OCI-LY7 (cell line): ENCODE measurements around the gene CWC27. TPM values are rescaled to one million over a fixed set of nuclear protein-coding genes. Genes with fewer than 3 reads are reported as not detected.

Source experiments
- BruUV-seq: library from RNA; stranded (reverse); fragments of 400-500 nt; replicated peaks from 2 replicates; lab custom pipeline; 2021; lab: Mats Ljungman, UMichigan
- CTCF ChIA-PET: fragments of 300-600 bp; sonication (Branson Sonifier 250); formaldehyde crosslinking; loops from one replicate; lab custom pipeline; 2022; ENCODE audit warnings: antibody characterized with exemption; ENCODE audit not compliant: unreplicated experiment; lab: Charles Lee
- POLR2A ChIA-PET: fragments of 300-600 bp; sonication (Branson Sonifier 250); formaldehyde crosslinking; loops from one replicate; lab custom pipeline; 2022; ENCODE audit warnings: antibody characterized with exemption; lab: Charles Lee
- DNase-seq: peaks from one replicate; pipeline ENCODE4 v3.0.0-alpha.2; 2015; ENCODE audit warnings: low spot score
- H2AFZ ChIP-seq: fragments of 200-600 bp; sonication (generic), shearing (Covaris generic); 2 replicates; pipeline ENCODE4 v1.6.1; 2014; ENCODE audit warnings: mild to moderate bottlenecking, antibody characterized with exemption, low read length, moderate library complexity
- H3K27ac ChIP-seq: fragments of 200-600 bp; sonication (generic); 2 replicates; pipeline ENCODE4 v1.5.1; 2014; ENCODE audit warnings: mixed run types, low read depth, mild to moderate bottlenecking, moderate library complexity, low read length, inconsistent platforms; ENCODE audit not compliant: poor library complexity, severe bottlenecking
- H3K36me3 ChIP-seq: fragments of 200-600 bp; sonication (generic); 2 replicates; pipeline ENCODE4 v1.6.1; 2014; ENCODE audit warnings: mild to moderate bottlenecking, antibody characterized with exemption, low read length, moderate library complexity, mixed read lengths; ENCODE audit not compliant: insufficient read depth
- H3K4me1 ChIP-seq: fragments of 200-600 bp; sonication (generic); 2 replicates; pipeline ENCODE4 v1.5.1; 2014; ENCODE audit warnings: mild to moderate bottlenecking, low read length; ENCODE audit not compliant: insufficient read depth, poor library complexity, severe bottlenecking
- H3K4me2 ChIP-seq: fragments of 200-600 bp; sonication (generic); 2 replicates; pipeline ENCODE4 v1.6.1; 2014; ENCODE audit warnings: mild to moderate bottlenecking, low read length
- H3K4me3 ChIP-seq: fragments of 200-600 bp; sonication (generic); 2 replicates; pipeline ENCODE4 v1.5.1; 2014; ENCODE audit warnings: mild to moderate bottlenecking, low read depth, low read length; ENCODE audit not compliant: poor library complexity, severe bottlenecking
- H3K79me2 ChIP-seq: fragments of 200-600 bp; sonication (generic); 2 replicates; pipeline ENCODE4 v1.6.1; 2016; ENCODE audit warnings: low read depth, mild to moderate bottlenecking, low read length, moderate library complexity, mixed read lengths; ENCODE audit not compliant: insufficient read depth
- H3K9me2 ChIP-seq: fragments of 200-600 bp; sonication (generic); 2 replicates; pipeline ENCODE4 v1.6.1; 2016; ENCODE audit warnings: mild to moderate bottlenecking, low read length, mixed read lengths; ENCODE audit not compliant: insufficient read depth
- H3K9me3 ChIP-seq: fragments of 200-600 bp; sonication (generic); 2 replicates; pipeline ENCODE4 v1.6.1; 2014; ENCODE audit warnings: mild to moderate bottlenecking, mixed run types, low read length, mixed read lengths
- H4K20me1 ChIP-seq: fragments of 200-600 bp; sonication (generic); 2 replicates; pipeline ENCODE4 v1.6.1; 2014; ENCODE audit warnings: mild to moderate bottlenecking, antibody characterized with exemption, low read length, moderate library complexity, mixed read lengths; ENCODE audit not compliant: insufficient read depth
- EZH2phosphoT487 ChIP-seq: fragments of 200-600 bp; sonication (generic); IDR thresholded peaks from 2 replicates; pipeline ENCODE4 v1.6.1; 2018; ENCODE audit warnings: low read depth, borderline replicate concordance, mild to moderate bottlenecking, mixed run types, antibody characterized with exemption, low read length, moderate library complexity, mixed read lengths
- intact Hi-C: fragments of 100-400 bp; cut with micrococcal nuclease; formaldehyde crosslinking; loops from one replicate; pipeline ENCODE4 v1.10.0; 2022; ENCODE audit not compliant: unreplicated experiment
- total RNA-seq, 2 experiments: library from RNA; depleted of rRNA in 1 of 2; stranded (reverse); fragments of >200 nt in 1 of 2; shearing (Covaris generic) in 1 of 2; gene quantifications; 2 replicates each; pipeline ENCODE4 v1.2.3, GENCODE V29; 2014 to 2022
- TF ChIP-seq, protein P1 (sequence below): fragments of 200-600 bp; sonication (generic); conservative IDR thresholded peaks from 2 replicates; pipeline ENCODE4 v1.5.1; 2014; ENCODE audit warnings: mild to moderate bottlenecking, antibody characterized with exemption, low read length, moderate library complexity, mixed read lengths

The CWC27 gene
- total RNA-seq, 2 experiments from 2014 or later, result 15.4 to 33.1 TPM

GRCh38 chr5:64958757-64959391, 190.1 kb downstream of the CWC27 start:
- Histone ChIP-seq H3K9me2 (no peaks in the 10 kb centered on the region), H3K4me3 (no peak overlapping the region), H4K20me1 (no peaks in the 10 kb centered on the region), H3K36me3 (peaks cover 4% of the 10 kb centered on the region; the same call in 1 of the 2 replicates), H3K4me2 (no peak overlapping the region), H2AFZ (no peak overlapping the region), H3K9me3 (peaks cover 7% of the 10 kb centered on the region; the same call in 1 of the 2 replicates), H3K4me1 (no peaks in the 10 kb centered on the region), H3K27ac (no peak overlapping the region), H3K79me2 (no peaks in the 10 kb centered on the region)
- intact Hi-C loops, result loop anchor here (2.0 to 10.0 kb wide), 2 partner anchors 324 to 524 kb away; no protein-coding TSS in a partner anchor
- DNase-seq, result peak; percentile 78
- POLR2A ChIA-PET, result interaction anchor here (0.7 kb wide), 1 partner anchor 525 kb away, joined by 4 read pairs; no protein-coding TSS in a partner anchor
- no TSS peak for BruUV-seq
- CTCF ChIA-PET, result no interaction called here
- TF ChIP-seq EZH2phosphoT487, result no peak
- TF ChIP-seq, protein P1, sequence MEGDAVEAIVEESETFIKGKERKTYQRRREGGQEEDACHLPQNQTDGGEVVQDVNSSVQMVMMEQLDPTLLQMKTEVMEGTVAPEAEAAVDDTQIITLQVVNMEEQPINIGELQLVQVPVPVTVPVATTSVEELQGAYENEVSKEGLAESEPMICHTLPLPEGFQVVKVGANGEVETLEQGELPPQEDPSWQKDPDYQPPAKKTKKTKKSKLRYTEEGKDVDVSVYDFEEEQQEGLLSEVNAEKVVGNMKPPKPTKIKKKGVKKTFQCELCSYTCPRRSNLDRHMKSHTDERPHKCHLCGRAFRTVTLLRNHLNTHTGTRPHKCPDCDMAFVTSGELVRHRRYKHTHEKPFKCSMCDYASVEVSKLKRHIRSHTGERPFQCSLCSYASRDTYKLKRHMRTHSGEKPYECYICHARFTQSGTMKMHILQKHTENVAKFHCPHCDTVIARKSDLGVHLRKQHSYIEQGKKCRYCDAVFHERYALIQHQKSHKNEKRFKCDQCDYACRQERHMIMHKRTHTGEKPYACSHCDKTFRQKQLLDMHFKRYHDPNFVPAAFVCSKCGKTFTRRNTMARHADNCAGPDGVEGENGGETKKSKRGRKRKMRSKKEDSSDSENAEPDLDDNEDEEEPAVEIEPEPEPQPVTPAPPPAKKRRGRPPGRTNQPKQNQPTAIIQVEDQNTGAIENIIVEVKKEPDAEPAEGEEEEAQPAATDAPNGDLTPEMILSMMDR, result peak; percentile 97

DNA sequence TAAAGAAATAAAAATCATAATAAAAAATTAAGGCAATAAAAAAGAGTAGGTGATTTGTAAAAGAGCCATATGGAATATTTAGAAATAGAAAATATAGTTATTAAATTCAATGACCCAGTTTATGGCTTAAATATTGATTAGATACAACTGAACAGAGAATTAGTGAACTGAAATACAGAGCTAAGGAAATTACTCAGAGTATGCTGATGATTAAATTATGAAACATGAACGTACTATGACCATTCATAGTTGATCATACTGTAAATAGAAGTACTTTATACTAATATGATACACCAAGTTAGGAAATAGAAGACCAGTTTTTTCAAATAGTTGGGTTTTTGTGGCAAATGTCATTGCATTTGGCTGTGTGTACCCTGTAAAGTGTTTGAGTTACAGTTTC, 194.5 kb downstream of the CWC27 start:
- Histone ChIP-seq H3K9me2 (no peaks in the 10 kb centered on the region), H3K27ac (no peak overlapping the region), H3K36me3 (peaks cover 4% of the 10 kb centered on the region; the same call in 1 of the 2 replicates), H3K4me2 (no peak overlapping the region), H2AFZ (no peak overlapping the region), H3K4me3 (no peak overlapping the region), H4K20me1 (no peaks in the 10 kb centered on the region), H3K79me2 (no peaks in the 10 kb centered on the region), H3K9me3 (peaks cover 7% of the 10 kb centered on the region; the same call in 1 of the 2 replicates), H3K4me1 (no peaks in the 10 kb centered on the region)
- intact Hi-C loops, result no loop called here
- ChIA-PET POLR2A (interaction anchor here (1.2 kb wide), 1 partner anchor 30 kb away, joined by 7 read pairs; no protein-coding TSS in a partner anchor), CTCF (no interaction called here)
- no TSS peak for BruUV-seq
- TF ChIP-seq, protein P1, result no peak
- no peak for DNase-seq

DNA sequence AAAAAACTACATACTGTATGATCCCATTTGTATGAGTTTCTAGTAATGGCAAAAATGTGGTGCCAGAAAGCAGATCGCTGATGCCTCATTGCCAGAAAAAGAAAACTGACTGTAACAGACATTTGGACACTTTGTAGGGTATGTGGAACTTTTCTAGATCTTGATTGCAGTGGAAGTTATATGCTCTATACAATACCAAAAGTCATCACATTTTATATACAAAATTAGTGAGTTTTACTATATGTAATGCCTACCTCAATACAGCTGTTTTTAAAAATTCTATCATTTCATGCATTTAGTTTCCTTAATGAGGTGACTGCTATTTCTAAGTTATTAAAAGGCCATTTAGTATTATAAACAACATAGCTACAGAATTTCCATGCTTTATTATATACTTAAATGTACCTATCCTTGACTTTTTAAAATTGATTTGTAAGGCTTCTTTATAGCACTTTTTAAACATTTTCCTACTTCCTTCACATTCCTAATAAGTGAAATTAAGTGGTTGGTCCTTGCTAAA, 199.9 kb downstream of the CWC27 start:
- BruUV-seq, result no TSS peak
- Histone ChIP-seq H3K4me2 (no peak overlapping the region), H3K79me2 (no peaks in the 10 kb centered on the region), H3K9me3 (peaks cover 2% of the 10 kb centered on the region; the same call in 1 of the 2 replicates), H3K9me2 (no peaks in the 10 kb centered on the region), H3K4me3 (no peak overlapping the region), H4K20me1 (no peaks in the 10 kb centered on the region), H2AFZ (no peak overlapping the region), H3K36me3 (peaks cover 1% of the 10 kb centered on the region), H3K27ac (no peak overlapping the region), H3K4me1 (peaks cover 5% of the 10 kb centered on the region)
- DNase-seq, result no peak
- ChIA-PET POLR2A (interaction anchor here (0.6 kb wide), 1 partner anchor 243 kb away, joined by 4 read pairs; no protein-coding TSS in a partner anchor), CTCF (no interaction called here)
- TF ChIP-seq, protein P1, result no peak
- TF ChIP-seq EZH2phosphoT487, result no peak
- intact Hi-C loops, result no loop called here
